ENCODE measurements around the gene IL4I1.
A peak's percentile ranks its signal among the peaks of the same experiment; 100 is the strongest.
"Not testable (repeated sequence)": the region's sequence is repeated elsewhere in the genome, so short reads cannot be mapped to it uniquely, and the experiment has no call there.

IL4I1 gene, protein sequence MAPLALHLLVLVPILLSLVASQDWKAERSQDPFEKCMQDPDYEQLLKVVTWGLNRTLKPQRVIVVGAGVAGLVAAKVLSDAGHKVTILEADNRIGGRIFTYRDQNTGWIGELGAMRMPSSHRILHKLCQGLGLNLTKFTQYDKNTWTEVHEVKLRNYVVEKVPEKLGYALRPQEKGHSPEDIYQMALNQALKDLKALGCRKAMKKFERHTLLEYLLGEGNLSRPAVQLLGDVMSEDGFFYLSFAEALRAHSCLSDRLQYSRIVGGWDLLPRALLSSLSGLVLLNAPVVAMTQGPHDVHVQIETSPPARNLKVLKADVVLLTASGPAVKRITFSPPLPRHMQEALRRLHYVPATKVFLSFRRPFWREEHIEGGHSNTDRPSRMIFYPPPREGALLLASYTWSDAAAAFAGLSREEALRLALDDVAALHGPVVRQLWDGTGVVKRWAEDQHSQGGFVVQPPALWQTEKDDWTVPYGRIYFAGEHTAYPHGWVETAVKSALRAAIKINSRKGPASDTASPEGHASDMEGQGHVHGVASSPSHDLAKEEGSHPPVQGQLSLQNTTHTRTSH

DNA sequence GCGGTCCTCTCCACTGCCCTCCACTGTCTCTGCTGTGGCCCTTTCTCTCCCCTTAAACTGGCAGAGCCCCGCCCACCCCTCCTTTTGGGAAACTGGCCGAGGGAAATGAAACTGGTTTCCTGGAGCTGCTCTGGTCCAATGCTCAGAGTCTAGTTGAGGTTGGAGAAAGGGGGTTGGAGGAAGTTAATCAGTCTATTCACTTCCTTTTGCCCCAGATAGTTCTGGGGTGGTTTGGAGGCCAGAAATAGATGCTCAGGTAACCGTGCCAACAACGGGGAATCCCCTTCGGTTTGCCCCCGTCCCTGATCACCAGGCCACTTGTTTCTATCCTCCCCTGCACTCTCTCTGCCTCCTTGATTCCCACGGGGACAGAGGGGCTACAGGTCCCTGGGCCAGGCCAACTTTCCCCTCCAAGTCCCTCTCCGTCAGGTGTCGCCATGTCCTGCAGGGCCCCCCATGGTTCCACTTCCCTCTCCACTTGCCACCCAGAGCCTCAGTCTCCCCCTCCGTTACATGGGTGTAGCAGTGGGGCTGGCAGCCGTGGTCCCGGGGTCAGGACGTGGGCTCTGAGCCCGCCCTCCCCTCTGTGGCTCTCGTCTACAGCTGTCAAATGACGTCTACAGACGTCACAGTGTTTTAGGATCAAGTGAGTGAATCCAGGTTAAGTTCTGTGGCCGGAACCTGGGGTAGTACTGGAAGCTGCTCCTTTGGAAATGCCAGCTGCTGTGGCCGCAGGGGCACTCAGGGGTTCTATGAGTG is at the start of gene IL4I1:
IL4I1 (minus strand) TSS at position 25 of the 759 bp plus-strand sequence. CDS start 727 bp downstream, outside the sequence.
- no peak for DNase-seq (ENCODE audit: low read depth)

DNA sequence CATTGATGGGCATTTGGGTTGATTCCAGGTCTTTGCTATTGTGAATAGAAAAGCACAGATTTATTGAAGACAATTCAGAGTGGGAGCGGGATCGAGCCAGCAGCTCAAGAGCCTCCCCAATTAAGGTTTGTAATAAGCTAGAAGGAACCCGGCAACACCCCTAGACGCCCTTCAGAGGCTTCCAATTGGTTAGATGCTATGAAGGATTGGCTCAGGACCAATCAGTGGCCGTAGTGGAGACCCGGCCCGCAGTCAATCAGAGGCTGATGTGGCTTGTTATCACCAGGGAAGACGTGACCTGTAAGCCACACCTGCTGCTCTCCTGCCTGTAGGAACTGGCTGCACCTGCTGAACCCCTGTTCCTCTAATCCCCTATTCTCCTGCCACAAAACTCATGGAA is 49.7 kb upstream of the IL4I1 start:
- DNase-seq (ENCODE audit: low read depth), result no peak

DNA sequence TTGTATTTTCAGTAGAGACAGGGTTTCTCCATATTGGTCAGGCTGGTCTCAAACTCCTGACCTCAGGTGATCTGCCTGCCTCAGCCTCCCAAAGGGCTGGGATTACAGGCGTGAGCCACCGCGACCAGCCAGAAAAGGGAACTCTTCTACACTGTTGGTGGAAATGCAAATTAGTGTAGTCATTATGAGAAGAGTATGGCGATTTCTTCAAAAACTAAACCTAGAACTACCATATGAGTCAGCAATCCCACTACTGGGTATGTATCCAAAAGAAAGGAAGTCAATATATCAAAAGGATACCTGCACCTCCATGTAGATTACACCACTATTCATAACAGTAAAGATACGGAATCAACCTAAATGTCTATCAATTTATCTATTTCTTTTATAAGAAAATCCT is 47.9 kb upstream of the IL4I1 start:
- not testable (repeated sequence) for DNase-seq (ENCODE audit: low read depth)

DNA sequence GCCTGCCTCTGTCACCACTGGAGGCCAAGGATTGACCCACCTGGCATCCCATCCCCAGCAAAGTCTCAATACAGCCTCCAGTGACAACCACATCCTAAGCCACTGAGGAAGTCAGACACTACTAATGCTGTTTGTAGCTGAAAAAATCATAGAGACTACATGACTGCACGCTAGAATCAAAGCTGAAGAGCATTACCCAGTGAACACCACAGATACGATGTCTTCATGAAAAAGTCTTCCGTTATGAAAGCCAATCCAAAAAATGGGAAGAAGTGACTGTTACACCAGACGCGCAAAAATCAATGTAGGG is 43.8 kb upstream of the IL4I1 start:
- DNase-seq (ENCODE audit: low read depth), result no peak

DNA sequence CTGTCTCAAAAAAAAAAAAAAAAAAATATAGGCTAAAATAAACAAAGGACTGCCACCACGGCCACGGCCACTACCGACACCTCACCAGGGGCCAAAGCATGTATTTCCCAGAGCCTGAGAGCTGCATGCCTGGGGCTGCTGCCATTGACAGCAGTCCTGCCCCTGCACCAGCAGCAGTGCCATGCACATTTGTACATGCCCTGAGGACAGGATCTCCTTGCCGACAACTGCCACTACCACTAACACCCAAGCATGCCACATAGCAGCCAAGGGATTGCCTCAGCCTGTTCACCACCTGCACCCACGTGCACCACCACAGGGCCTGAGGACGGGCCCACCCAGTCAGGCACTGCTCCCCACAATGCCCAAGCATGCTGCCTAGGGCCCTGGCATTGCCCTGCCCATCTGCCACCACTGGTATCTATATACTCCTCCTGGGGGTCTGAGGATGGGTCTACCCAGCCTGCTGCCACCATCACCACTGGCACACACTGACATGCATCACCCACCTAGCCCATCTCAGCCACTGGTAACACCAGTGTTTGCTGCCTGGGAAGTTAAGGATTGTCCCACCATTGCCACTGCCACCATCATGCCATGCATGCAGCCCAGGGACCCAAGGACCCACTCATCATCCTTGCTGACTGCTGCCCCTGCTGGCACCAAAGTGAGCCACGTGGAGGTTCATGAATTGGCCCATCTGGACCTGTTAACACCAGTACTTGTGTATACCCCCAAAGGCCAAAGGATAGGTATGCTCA is 43.2 kb upstream of the IL4I1 start:
- DNase-seq (ENCODE audit: low read depth), result no peak

DNA sequence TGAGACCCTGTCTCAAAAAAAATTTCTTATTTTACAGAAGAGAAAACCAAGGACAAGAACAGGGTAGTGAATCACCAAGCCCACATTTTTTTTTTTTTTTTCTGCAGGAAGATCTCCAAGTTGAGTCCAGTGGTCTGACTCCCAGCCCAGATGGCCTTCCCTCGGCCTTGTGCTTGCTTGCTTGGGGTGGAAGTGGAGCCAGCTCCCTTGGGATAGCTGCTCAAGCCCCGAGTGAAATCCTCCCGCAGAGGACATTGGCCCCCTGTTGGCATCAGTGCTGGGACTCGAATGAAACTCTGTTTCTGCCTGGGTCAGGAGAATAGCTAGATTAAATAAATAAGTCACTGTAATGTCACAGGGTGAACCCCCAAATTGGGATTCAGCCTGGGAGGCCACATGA is 42.0 kb upstream of the IL4I1 start:
- no peak for DNase-seq (ENCODE audit: low read depth)

DNA sequence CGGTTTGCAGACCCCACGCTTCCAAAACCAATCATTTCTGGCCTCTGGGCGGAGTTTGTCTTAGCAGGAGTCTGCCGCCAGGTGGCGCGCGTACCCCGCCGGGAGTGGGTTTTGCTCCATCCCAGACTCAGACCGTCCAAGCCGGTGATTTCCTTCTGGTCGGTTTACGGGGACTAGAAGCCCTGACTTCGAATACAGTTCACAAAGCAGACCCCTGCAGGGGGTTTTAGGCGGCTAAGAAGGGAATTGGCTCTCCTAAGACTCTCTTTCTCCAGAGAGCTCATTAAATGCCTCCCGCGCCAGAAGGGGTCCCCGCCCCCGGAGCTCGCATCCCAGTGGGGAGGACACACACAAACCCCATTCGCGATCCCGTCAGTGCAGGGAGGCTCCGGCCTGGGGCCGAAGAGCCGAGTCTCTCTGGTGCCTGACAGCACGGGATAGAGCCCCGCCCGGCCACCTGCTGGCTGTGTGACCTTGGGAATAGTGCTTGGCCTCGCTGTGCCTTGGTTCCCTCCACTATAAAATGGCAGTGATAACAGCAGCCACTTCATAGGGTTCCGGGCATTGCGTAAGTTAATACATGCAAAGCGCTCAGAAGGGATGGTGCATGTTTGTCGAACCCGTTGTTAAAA is 41.2 kb upstream of the IL4I1 start:
- peak; percentile 78 for DNase-seq (ENCODE audit: low read depth)

DNA sequence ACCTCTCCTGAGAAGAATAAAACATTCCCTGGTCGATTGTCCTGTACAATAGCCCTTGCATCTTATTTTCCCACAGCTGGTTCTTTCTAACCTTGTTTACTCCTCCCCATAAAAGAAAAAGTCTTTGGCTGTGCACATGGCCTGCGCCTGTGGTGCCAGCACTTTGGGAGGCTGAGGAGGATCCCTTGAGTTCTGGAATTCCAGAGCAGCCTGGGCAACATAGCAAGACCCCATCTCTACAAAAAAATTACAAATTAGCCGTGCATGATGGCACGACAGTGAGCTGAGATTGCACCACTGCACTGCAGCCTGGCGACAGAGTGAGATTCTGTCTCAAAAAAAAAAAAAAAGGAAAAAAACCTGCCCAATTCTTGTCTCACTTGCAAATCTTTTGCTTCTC is 39.9 kb upstream of the IL4I1 start:
- no peak for DNase-seq (ENCODE audit: low read depth)

DNA sequence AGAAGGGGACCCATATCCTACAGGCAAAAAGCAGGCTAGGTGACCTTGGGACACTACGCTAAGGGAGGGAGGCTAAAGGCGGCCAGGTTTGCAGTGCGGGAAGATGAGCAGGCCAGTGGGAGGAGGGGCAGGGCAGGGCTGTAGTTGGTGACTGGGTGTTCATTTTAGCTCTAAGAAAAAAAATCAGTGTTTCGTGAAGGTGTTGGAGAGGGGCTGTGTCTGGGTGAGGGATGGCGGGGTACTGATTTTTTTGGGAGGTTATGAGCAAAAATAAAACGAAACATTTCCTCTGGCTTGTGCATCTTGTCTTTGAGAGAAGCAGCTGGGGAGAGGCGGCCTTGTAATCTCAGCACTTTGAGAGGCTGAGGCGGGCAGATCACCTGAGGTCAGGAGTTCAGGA is 37.0 kb upstream of the IL4I1 start:
- DNase-seq (ENCODE audit: low read depth), result no peak

DNA sequence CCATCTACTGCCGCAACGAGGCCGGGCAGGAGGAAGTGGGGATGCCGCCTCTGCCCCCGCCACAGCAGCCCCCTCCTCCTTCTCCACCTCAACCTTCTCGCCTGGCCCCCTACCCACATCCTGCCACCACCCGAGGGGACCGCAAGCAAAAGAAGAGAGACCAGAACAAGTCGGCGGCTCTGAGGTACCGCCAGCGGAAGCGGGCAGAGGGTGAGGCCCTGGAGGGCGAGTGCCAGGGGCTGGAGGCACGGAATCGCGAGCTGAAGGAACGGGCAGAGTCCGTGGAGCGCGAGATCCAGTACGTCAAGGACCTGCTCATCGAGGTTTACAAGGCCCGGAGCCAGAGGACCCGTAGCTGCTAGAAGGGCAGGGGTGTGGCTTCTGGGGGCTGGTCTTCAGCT is 36.0 kb upstream of the IL4I1 start:
- DNase-seq (ENCODE audit: low read depth), result no peak

DNA sequence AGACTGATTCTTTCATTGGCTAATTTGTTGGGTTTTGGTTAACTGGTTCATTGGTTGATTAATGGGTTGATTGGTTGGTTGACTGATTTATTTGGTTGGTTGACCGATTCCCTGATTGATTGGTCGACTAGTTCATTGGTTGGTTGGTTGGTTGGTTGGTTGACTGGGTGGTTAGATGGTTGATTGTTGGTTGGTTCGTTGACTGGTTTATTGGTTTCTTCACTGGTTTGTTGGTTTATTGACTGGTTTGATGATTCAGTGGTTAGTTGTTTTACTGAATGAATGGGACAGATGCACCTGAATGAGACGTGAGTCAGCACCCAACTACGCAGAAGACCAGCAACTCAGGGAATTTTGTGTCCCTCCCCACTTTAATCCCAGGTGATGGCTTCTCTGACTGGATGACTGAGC is 35.4 kb upstream of the IL4I1 start:
- no peak for DNase-seq (ENCODE audit: low read depth)

DNA sequence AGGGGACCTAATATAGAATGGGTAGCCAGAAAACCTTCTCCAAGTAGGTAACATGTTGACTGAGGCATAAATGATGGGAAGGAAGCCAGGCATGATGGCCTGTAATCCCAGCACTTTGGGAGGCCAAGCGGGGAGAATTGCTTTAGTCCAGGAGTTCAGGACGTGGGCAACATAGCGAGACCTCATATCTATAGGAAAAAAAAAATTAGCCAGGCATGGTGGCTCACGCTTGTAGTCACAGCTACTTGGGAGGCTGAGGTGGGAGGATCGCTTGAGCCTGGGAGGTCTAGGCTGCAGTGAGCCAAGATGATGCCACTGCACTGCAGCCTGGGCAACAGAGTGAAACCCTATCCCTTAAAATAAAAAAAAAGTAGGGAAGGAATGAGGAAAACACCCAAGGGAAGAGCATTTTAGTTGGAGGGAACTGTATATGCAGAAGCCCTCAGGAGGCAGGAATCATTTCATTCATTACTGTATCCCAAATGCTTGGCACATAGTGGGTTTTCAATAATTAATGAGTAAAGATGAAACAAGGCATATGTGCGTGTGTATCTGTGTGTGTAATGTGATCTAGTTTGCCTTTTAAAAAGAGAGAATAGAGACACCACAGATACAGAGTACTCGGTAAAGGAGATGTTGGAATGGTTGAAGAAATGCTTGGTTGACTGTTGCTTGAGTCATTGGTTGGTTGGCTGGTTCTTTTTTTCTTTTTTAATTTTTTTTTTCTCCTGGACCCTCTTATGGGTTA is 34.8 kb upstream of the IL4I1 start:
- DNase-seq (ENCODE audit: low read depth), result no peak

DNA sequence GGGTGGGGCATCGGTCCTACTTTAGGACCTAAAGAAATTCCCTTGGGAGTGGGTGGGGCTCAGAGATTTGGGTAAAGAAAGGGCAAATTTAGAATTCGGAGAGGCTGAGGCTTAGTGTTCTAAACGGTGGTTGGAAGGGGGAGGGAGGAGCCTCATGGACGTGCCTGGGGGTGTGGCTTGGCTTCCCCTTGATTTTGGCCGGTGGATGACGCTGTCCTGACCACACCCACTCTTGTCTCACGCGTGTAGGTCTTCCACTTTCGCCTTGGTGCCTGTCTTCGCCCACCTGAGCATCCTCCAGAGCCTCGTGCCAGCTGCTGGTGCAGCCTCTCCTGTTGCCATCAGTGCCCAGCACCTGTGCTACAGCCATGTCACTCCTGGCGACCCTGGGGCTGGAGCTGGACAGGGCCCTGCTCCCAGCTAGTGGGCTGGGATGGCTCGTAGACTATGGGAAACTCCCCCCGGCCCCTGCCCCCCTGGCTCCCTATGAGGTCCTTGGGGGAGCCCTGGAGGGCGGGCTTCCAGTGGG is 33.9 kb upstream of the IL4I1 start:
- DNase-seq (ENCODE audit: low read depth), result no peak

DNA sequence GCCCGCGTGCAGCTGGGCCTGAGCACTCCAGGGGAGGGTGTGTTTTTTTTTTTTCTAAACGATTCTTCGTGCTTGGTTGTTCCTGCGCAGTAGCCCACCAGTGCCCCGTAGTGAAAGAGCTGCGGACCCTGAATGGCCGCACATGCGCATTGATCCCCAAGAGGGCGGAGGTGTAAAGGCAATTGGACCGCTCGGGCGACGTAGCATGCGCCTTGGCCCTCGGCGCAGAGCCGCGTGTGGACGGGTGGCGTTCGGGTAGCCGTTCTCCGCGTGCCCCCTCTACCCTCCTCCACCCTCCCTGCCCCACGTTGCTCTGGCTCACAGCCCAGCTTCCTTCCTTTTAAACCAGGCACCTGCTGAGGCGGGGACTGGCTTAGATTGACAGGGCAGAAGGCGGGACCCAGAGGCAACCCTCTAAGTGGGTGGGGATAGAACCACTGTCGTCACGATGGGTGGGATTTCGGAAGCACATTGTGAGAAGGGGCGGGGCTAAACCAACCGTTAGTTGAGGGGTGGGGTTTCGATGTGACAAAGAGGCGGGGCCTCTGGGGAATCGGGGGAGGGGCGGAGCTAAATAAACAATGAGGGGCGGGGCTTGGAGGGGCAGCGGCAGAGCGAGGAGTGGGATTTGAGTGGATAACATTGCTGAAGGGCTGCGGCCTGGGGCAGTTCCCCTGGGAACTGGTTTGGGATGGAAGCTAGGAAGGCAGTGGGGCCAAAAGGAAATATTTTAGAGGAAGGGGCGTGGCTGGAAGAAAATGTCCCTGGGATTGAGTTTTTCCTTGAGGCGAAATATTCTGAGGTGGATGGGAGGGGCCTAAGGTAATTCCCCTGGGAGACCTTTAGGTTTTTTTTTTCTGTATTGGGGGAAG is 33.2 kb upstream of the IL4I1 start:
- peak; percentile 69 for DNase-seq (ENCODE audit: low read depth)

DNA sequence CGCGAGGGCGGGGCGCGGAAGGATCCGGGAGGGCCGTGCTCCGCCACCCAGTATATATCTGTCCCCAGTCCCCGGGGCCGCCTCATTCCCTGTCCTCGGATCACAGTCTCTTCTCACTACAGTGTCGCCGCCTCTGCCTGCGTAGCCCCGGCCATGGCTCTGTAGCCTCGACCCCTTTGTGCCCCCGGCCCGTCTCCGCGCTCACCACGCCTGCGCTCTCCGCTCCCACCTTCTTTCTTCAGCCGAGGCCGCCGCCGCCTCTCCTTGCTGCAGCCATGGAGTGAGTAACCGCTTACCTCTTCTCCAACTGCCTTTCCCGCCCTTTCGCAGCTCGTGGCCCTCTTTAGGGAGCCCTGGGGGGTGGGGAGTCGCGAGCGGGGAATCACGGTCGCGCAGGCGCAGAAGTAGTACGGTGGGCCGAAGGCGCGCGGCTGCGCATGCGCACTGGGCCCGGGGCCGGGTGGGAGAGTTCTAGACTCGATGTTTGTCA is 32.5 kb upstream of the IL4I1 start, which contains the start of the genes ATF5 and NUP62:
ATF5 (plus strand) TSS at position 85 of the 490 bp plus-strand sequence. CDS start 1,646 bp downstream, outside the sequence.
NUP62 (minus strand) TSS at position 384 of the 490 bp plus-strand sequence. CDS start 19,697 bp downstream, outside the sequence.
- DNase-seq (ENCODE audit: low read depth), result peak; percentile 96

DNA sequence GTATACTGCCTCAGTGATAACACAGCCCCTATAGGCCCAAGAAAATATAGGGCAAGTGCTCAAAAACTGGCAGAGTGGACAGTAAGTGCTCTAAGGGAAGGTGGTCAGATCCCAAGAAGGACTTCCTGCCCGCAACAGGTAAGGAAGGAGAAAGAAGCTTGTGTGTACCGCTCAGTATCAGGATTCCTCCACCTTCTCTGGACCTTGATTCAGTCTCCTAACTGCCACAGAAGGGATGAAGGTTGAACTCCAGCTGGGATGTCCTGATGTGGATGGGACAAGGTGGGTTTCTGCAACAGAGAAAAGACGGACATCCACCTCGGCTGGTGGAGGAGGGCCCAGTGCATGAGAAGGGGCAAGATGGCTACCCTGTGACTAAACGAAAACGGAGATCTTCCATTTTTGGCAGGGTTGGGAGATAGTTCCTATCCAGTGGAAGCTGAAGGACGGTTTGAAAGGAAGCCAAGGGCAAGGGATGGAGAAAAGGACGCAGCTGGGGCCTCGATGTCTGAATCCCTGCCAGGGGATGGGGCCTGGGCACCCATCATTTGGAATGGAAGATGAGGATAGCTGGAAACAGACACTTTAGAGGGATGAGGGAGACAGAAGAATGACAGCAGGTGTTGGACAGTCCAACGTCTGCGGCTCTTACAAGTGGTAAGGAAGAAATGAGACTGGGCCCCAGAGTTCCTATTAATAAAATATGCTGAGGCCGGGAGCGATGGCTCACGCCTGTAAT is 31.0 kb upstream of the IL4I1 start:
- DNase-seq (ENCODE audit: low read depth), result no peak

DNA sequence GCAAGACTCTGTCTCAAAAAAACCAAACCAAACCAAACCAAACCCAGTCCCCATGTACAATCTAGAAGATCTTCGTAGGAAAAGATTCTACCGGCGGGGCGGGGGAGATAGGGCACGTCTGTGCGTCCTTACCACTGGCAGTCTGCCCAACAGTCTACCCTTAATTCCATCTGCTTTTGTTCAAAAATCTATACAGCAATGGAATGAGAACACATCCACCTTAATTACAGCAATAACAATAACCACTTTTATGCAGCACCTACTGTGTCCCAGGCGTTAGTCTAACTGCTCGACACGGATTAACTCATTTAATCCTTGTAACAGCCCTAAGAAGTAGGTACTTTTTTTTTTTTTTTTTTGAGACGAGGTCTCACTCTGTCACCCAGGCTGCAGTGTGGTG is 29.8 kb upstream of the IL4I1 start:
- no peak for DNase-seq (ENCODE audit: low read depth)

DNA sequence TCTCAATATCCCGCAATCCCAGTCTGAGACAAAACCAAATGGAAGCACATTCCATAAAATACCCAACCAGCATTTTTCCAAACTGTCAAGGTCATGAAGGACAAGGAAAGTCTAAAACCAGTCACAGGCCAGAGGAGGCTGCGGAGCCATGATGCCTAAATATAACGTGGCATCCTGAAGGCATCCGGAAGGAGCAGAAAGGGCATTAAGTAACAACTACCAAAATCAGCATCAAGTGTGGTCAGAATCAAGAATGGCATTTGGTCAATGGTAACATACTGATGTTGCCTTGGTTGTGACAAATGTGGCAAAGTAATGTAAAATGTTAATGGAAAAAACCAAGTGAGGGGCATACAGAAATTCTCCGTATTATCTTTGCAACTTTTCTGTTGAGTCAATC is 28.8 kb upstream of the IL4I1 start:
- no peak for DNase-seq (ENCODE audit: low read depth)

DNA sequence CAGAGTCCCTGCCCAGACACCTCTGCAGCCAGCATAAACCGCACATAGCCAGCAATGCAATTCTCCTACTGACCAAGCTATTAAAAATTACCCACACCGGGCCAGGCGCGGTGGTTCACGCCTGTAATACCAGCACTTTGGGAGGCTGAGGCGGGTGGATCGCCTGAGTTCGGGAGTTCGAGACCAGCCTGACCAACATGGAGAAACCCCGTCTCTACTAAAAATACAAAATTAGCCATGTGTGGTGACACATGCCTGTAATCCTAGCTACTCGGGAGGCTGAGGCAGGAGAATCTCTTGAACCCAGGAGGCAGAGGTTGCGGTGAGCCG is 28.2 kb upstream of the IL4I1 start:
- not testable (repeated sequence) for DNase-seq (ENCODE audit: low read depth)

Data from stimulated activated CD8-positive, alpha-beta memory T cell treated with anti-CD3 and anti-CD28 coated beads, Interleukin-15, amount 100 ng/mL, for 24 hours (primary cell).